Esophagus (tissue), 2 donors: Measurements from ENCODE around the gene ART1. TPM values are rescaled to one million over a fixed set of nuclear protein-coding genes. Genes with fewer than 3 reads are reported as not detected.

Source experiments
- H3K27ac ChIP-seq, 2 donors: one replicate each; pipeline ENCODE4 v1.5.1; 2013; ENCODE audit warnings: low read depth in 2 of 2, mild to moderate bottlenecking in 2 of 2, inconsistent platforms in 1 of 2, low read length in 1 of 2, moderate library complexity in 1 of 2
- H3K27me3 ChIP-seq, 2 donors: one replicate each; pipeline ENCODE4 v1.6.1; 2013; ENCODE audit warnings: low read length in 2 of 2, control low read depth in 1 of 2, mild to moderate bottlenecking in 1 of 2; ENCODE audit not compliant: insufficient read depth in 2 of 2, control insufficient read depth in 1 of 2
- H3K36me3 ChIP-seq, 2 donors: one replicate each; pipeline ENCODE4 v1.6.1; 2013; ENCODE audit warnings: low read length in 1 of 2; ENCODE audit not compliant: control insufficient read depth in 2 of 2, insufficient read depth in 2 of 2
- H3K4me1 ChIP-seq, 2 donors: one replicate each; pipeline ENCODE4 v1.6.1; 2013; ENCODE audit warnings: low read length in 1 of 2; ENCODE audit not compliant: control insufficient read depth in 2 of 2, insufficient read depth in 2 of 2
- H3K4me3 ChIP-seq, 2 donors: one replicate each; pipeline ENCODE4 v1.5.1; 2013; ENCODE audit warnings: low read length in 2 of 2, mild to moderate bottlenecking in 2 of 2, low read depth in 1 of 2, moderate library complexity in 1 of 2
- H3K9me3 ChIP-seq, 2 donors: one replicate each; pipeline ENCODE4 v1.6.1; 2013; ENCODE audit warnings: mild to moderate bottlenecking in 2 of 2, low read depth in 1 of 2, low read length in 1 of 2, moderate library complexity in 1 of 2; ENCODE audit not compliant: control insufficient read depth in 2 of 2, insufficient read depth in 1 of 2
- WGBS, 2 donors: extraction: QIAGEN DNeasy Blood & Tissue Kit; methylation state at CpG; one replicate each; pipeline ENCODE4 v1.1.7; 2013; 5-methylcytosine and 5-hydroxymethylcytosine counted together
- polyA plus RNA-seq, 2 donors: library from polyadenylated mRNA; stranded (reverse); fragments of 200-250 nt; gene quantifications; one replicate each; pipeline ENCODE4 v1.2.3, GENCODE V29; 2013
- donor health status: healthy with polysubstance abuse.
- donor health status: Bipolar disorder and iron deficiency.

ART1 gene
- polyA plus RNA-seq, 2 donors: not detected

- H3K4me1 ChIP-seq: no peaks in the 10 kb centered on the region
- no peaks in the 10 kb centered on the region for H3K9me3 ChIP-seq
- no peak overlapping the region for H3K4me3 ChIP-seq
- no peak overlapping the region for H3K27ac ChIP-seq
- 70 to 99% methylated on average over 4 of the region's 4 CpGs for WGBS, 2 donors
- H3K27me3 ChIP-seq: no peaks in the 10 kb centered on the region
- peaks cover 11 to 22% of the 10 kb centered on the region in 2 donors for H3K36me3 ChIP-seq
Observed at GRCh38 chr11:3686751-3687150, 41.8 kb downstream of the ART1 start.

GRCh38 chr11:3700410-3700809 is 55.5 kb downstream of the ART1 start:
- 67 to 85% methylated on average over 2 of the region's 2 CpGs for WGBS, 2 donors
- no peak overlapping the region for H3K4me3 ChIP-seq
- peaks cover 8 to 21% of the 10 kb centered on the region in 2 donors for H3K36me3 ChIP-seq
- H3K9me3 ChIP-seq: no peaks in the 10 kb centered on the region
- no peaks in the 10 kb centered on the region for H3K4me1 ChIP-seq
- no peak overlapping the region for H3K27ac ChIP-seq
- H3K27me3 ChIP-seq: no peaks in the 10 kb centered on the region

GRCh38 chr11:3700910-3701309 is 56.0 kb downstream of the ART1 start:
- H3K4me3 ChIP-seq: no peak overlapping the region
- 88 to 92% methylated on average over 2 of the region's 2 CpGs for WGBS, 2 donors
- H3K4me1 ChIP-seq: no peaks in the 10 kb centered on the region
- no peaks in the 10 kb centered on the region for H3K9me3 ChIP-seq
- no peak overlapping the region for H3K27ac ChIP-seq
- H3K36me3 ChIP-seq: peaks cover 8 to 21% of the 10 kb centered on the region in 2 donors
- H3K27me3 ChIP-seq: no peaks in the 10 kb centered on the region

DNA sequence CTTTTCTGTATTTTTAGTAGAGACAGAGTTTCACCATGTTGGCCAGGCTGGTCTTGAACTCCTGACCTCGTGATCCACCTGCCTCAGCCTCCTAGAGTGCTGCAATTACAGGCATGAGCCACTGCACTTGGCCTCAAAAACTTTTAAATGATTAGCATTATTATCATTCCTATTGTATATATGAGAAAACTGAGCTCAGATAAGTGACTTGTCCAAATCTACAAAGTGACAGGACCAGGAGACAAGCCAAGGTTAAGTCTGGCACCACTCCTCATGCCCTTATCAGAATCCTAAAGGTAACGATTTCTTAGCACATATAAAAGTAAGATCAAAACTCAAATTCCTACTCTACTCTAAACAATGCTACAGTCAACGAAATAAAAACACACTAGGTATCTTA is 58.5 kb downstream of the ART1 start:
- 79 to 96% methylated on average over 3 of the region's 3 CpGs for WGBS, 2 donors
- Histone ChIP-seq H3K27ac (no peak overlapping the region), H3K27me3 (no peaks in the 10 kb centered on the region), H3K4me1 (no peaks in the 10 kb centered on the region), H3K36me3 (peaks cover 5 to 21% of the 10 kb centered on the region in 2 donors), H3K4me3 (no peak overlapping the region), H3K9me3 (no peaks in the 10 kb centered on the region)

- Histone ChIP-seq H3K27me3 (no peaks in the 10 kb centered on the region), H3K27ac (no peak overlapping the region), H3K4me3 (no peak overlapping the region), H3K9me3 (no peaks in the 10 kb centered on the region), H3K36me3 (peaks cover 10 to 11% of the 10 kb centered on the region in 2 donors), H3K4me1 (no peaks in the 10 kb centered on the region)
- 88 to 91% methylated on average over 2 of the region's 2 CpGs for WGBS, 2 donors
Observed at GRCh38 chr11:3707176-3707575, 62.2 kb downstream of the ART1 start.

GRCh38 chr11:3709977-3710376 is 65.0 kb downstream of the ART1 start:
- H3K4me3 ChIP-seq: no peak overlapping the region
- no peak overlapping the region for H3K27ac ChIP-seq
- WGBS, 2 donors: 63 to 80% methylated on average over 1 of the region's 1 CpG
- H3K9me3 ChIP-seq: no peaks in the 10 kb centered on the region
- no peaks in the 10 kb centered on the region for H3K4me1 ChIP-seq
- H3K36me3 ChIP-seq: peaks cover 8 to 9% of the 10 kb centered on the region in 2 donors
- H3K27me3 ChIP-seq: no peaks in the 10 kb centered on the region

DNA sequence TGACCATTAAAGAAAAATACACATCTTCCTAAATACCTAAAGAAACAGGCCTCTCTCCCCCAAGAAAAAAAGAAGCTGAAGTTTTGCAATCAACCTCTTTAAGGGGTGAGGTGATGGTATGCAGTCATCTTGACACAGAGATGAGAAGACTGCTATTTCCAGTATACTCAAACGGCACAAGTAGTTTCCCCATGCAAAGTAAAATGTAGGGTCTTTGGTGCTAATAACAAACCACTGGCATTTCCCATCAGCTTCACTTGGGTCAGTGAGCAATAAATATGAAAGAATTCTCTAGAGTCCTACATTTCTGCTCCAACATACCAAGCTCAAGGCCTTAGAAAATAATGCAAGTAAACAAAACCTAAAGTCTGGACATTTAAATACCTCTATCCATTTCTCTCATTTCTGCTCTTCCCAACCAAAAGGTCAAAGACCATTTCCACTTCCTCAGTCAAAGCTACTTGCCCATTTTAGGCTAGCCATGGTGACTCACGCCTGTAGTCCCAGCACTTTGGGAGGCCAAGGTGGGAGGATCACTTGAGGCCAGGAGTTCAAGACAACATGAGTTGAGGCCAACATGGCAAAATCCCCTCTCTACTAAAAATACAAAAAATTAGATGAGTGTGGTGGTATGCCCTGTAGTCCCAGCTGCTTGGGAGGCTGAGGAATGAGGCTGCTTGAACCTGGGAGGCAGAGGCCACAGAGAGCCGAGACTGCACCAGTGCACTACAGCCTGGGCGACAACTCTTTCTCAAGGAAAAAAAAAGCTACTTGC is 65.7 kb downstream of the ART1 start:
- 93% methylated on average over 4 of the region's 4 CpGs for WGBS, 2 donors
- H3K27ac ChIP-seq: no peak overlapping the region
- H3K4me1 ChIP-seq: no peaks in the 10 kb centered on the region
- no peaks in the 10 kb centered on the region for H3K9me3 ChIP-seq
- peaks cover 8 to 11% of the 10 kb centered on the region in 2 donors for H3K36me3 ChIP-seq
- no peaks in the 10 kb centered on the region for H3K27me3 ChIP-seq
- no peak overlapping the region for H3K4me3 ChIP-seq

- H3K36me3 ChIP-seq: peaks cover 8 to 13% of the 10 kb centered on the region in 2 donors
- H3K4me1 ChIP-seq: no peaks in the 10 kb centered on the region
- H3K4me3 ChIP-seq: no peak overlapping the region
- H3K27me3 ChIP-seq: no peaks in the 10 kb centered on the region
- WGBS, 2 donors: 66 to 69% methylated on average over 6 of the region's 6 CpGs
- no peaks in the 10 kb centered on the region for H3K9me3 ChIP-seq
- no peak overlapping the region for H3K27ac ChIP-seq
Observed at GRCh38 chr11:3712274-3712673, 67.3 kb downstream of the ART1 start.
